GM23338 (cell line): ENCODE results near the gene SNRNP48. TPM values are rescaled to one million over a fixed set of nuclear protein-coding genes. Genes with fewer than 3 reads are reported as not detected.

Source experiments
- ATAC-seq: fragments of 200-7000 bp; cut with Tn5 transposase; 3 replicates; pipeline ENCODE4 v1.9.1; 2020
- DNase-seq: peaks from one replicate; pipeline ENCODE4 v3.0.0-alpha.2; 2015; ENCODE audit warnings: low spot score
- H2AFZ ChIP-seq: fragments of 200-600 bp; sonication (generic); 2 replicates; pipeline ENCODE4 v1.8.0; 2016; ENCODE audit warnings: antibody characterized with exemption, mild to moderate bottlenecking, moderate library complexity
- H3F3A ChIP-seq: fragments of 200-600 bp; sonication (generic); replicated peaks from 2 replicates; pipeline ENCODE4 v1.8.0; 2017; ENCODE audit warnings: antibody characterized with exemption, mixed run types, low read depth
- H3K27ac ChIP-seq: fragments of 200-600 bp; sonication (generic); 2 replicates; pipeline ENCODE4 v1.6.1; 2016; ENCODE audit warnings: low read depth
- H3K27me3 ChIP-seq: fragments of 200-600 bp; sonication (generic); 2 replicates; pipeline ENCODE4 v1.8.0; 2016; ENCODE audit warnings: mild to moderate bottlenecking, mixed run types, moderate library complexity; ENCODE audit not compliant: insufficient read depth
- H3K36me3 ChIP-seq: fragments of 200-600 bp; sonication (generic); 2 replicates; pipeline ENCODE4 v1.8.0; 2016; ENCODE audit warnings: mild to moderate bottlenecking; ENCODE audit not compliant: insufficient read depth
- H3K4me1 ChIP-seq: fragments of 200-600 bp; sonication (generic); 2 replicates; pipeline ENCODE4 v1.8.0; 2016; ENCODE audit warnings: mild to moderate bottlenecking, moderate library complexity; ENCODE audit not compliant: insufficient read depth
- H3K4me2 ChIP-seq: fragments of 200-600 bp; sonication (generic); 2 replicates; pipeline ENCODE4 v1.7.1; 2017; ENCODE audit warnings: mixed run types
- H3K4me3 ChIP-seq: fragments of 200-600 bp; sonication (generic); 2 replicates; pipeline ENCODE4 v1.6.1; 2016; ENCODE audit warnings: mixed run types
- H3K79me2 ChIP-seq: fragments of 200-600 bp; sonication (generic); replicated peaks from 2 replicates; pipeline ENCODE4 v1.8.0; 2017; ENCODE audit warnings: mild to moderate bottlenecking; ENCODE audit not compliant: insufficient read depth
- H3K9me2 ChIP-seq: fragments of 200-600 bp; sonication (generic); 2 replicates; pipeline ENCODE4 v1.8.0; 2017; ENCODE audit not compliant: insufficient read depth
- H4K20me1 ChIP-seq: fragments of 200-600 bp; sonication (generic); replicated peaks from 2 replicates; pipeline ENCODE4 v1.8.0; 2017; ENCODE audit warnings: mild to moderate bottlenecking; ENCODE audit not compliant: insufficient read depth
- H3K27ac Mint-ChIP-seq: 2 replicates; pipeline ENCODE4 v1.8.0; 2020; ENCODE audit warnings: inconsistent platforms, mild to moderate bottlenecking, moderate library complexity, mixed read lengths
- H3K27me3 Mint-ChIP-seq: 3 replicates; pipeline ENCODE4 v1.8.0; 2022; ENCODE audit warnings: low read depth, mild to moderate bottlenecking, moderate library complexity, mixed read lengths, inconsistent platforms; ENCODE audit not compliant: insufficient read depth, poor library complexity
- H3K36me3 Mint-ChIP-seq: 3 replicates; pipeline ENCODE4 v1.8.0; 2021; ENCODE audit warnings: low read depth, mild to moderate bottlenecking, inconsistent platforms, moderate library complexity, mixed read lengths
- H3K4me1 Mint-ChIP-seq: 3 replicates; pipeline ENCODE4 v1.8.0; 2020; ENCODE audit warnings: mild to moderate bottlenecking, inconsistent platforms, mixed read lengths
- H3K4me3 Mint-ChIP-seq: 3 replicates; pipeline ENCODE4 v1.8.0; 2021; ENCODE audit warnings: moderate library complexity, mild to moderate bottlenecking, inconsistent platforms, mixed read lengths
- H3K9me3 Mint-ChIP-seq: 3 replicates; pipeline ENCODE4 v1.8.0; 2020; ENCODE audit warnings: moderate library complexity, mild to moderate bottlenecking, inconsistent platforms, mixed read lengths
- ETS1 ChIP-seq: IDR thresholded peaks from 2 replicates; pipeline ENCODE4 v1.6.1; 2016; ENCODE audit warnings: antibody characterized with exemption
- EZH2 ChIP-seq: fragments of 200-600 bp; sonication (generic); IDR thresholded peaks from one replicate; pipeline ENCODE4 v1.8.0; 2017; ENCODE audit warnings: antibody characterized with exemption, mild to moderate bottlenecking, low read depth; ENCODE audit not compliant: unreplicated experiment
- EZH2phosphoT487 ChIP-seq: fragments of 200-600 bp; sonication (generic); IDR thresholded peaks from one replicate; pipeline ENCODE4 v1.8.1; 2018; ENCODE audit warnings: antibody characterized with exemption; ENCODE audit not compliant: unreplicated experiment
- JUNB ChIP-seq: IDR thresholded peaks from one replicate; pipeline ENCODE4 v1.6.1; 2016; ENCODE audit warnings: antibody characterized with exemption; ENCODE audit not compliant: unreplicated experiment
- NANOG ChIP-seq: IDR thresholded peaks from 2 replicates; pipeline ENCODE4 v1.6.1; 2016; ENCODE audit warnings: antibody characterized with exemption, borderline replicate concordance
- POLR2AphosphoS5 ChIP-seq: IDR thresholded peaks from 2 replicates; pipeline ENCODE4 v1.6.1; 2016; ENCODE audit warnings: antibody characterized with exemption, low read depth
- REST ChIP-seq: IDR thresholded peaks from one replicate; pipeline ENCODE4 v1.6.1; 2018; ENCODE audit warnings: antibody characterized with exemption; ENCODE audit not compliant: unreplicated experiment
- STAT1 ChIP-seq: IDR thresholded peaks from one replicate; pipeline ENCODE4 v1.6.1; 2016; ENCODE audit warnings: antibody characterized with exemption; ENCODE audit not compliant: unreplicated experiment
- ZNF114 ChIP-seq: fragments of 250-450 bp; sonication (Bioruptor Pico); IDR thresholded peaks from 2 replicates; pipeline ENCODE4 v1.5.0; 2020; ENCODE audit warnings: mild to moderate bottlenecking, moderate library complexity
- ZNF331 ChIP-seq: fragments of 250-450 bp; sonication (Bioruptor Pico); IDR thresholded peaks from 2 replicates; pipeline ENCODE4 v1.5.0; 2020; ENCODE audit warnings: low read depth, mild to moderate bottlenecking, moderate library complexity
- ZNF462 ChIP-seq: fragments of 250-450 bp; sonication (Bioruptor Pico); IDR thresholded peaks from 2 replicates; pipeline ENCODE4 v1.5.0; 2020; ENCODE audit warnings: mild to moderate bottlenecking, moderate library complexity
- polyA plus RNA-seq: library from polyadenylated mRNA; unstranded; fragments of >200 nt; fragmentation: Nextera tagmentation; extraction: Ambion mirVana; gene quantifications from 2 replicates; pipeline ENCODE4 v1.2.1, GENCODE V29; 2016
- total RNA-seq: library from RNA; depleted of rRNA; stranded (reverse); fragments of >200 nt; shearing (Covaris generic); gene quantifications from 2 replicates; pipeline ENCODE4 v1.2.3, GENCODE V29; 2014
- TF ChIP-seq, protein P1 (sequence below), 2 experiments: fragments of 200-600 bp in 1 of 2; sonication (generic) in 1 of 2; conservative IDR thresholded peaks; 2 replicates each; pipeline versions ENCODE4 v1.5.1 to v1.6.1; 2016 to 2017; ENCODE audit warnings: antibody characterized with exemption in 2 of 2, low read depth in 2 of 2, mild to moderate bottlenecking in 2 of 2, moderate library complexity in 1 of 2

The SNRNP48 gene
- total and polyA plus RNA-seq, 2 experiments from 2014 or later, result 17.2 to 23.9 TPM

DNA sequence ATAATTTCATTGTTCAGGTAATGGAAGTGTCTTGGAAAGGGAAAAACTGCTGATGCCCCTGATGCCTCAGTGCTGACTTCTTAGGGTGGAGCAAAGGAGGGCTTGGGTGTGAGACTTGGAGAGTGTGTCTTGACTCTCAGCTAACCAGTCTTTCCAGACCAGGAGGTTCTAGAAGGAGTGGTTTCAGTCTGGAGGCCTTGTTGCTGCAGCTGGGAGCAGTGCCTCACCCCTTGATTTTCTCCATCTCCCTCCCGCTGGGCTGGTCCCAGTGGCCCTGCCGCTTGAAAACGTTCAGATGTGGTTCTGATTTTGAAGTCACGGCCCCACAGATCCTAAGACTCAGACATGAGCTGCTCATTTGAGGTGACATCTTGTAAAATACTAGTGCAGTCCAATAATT is 43.1 kb upstream of the SNRNP48 start (continued):
- TF ChIP-seq ZNF114 (CRISPR knock-in tag), result no peak
- TF ChIP-seq STAT1, result no peak
- no peak for TF ChIP-seq ETS1
- no peak for TF ChIP-seq NANOG
- TF ChIP-seq EZH2, result no peak
- no peak for TF ChIP-seq ZNF331
- no peak for TF ChIP-seq JUNB

GRCh38 chr6:7547315-7547714 is 42.7 kb upstream of the SNRNP48 start:
- H3K27ac ChIP-seq, result no peak overlapping the region
- H3K4me3 Mint-ChIP-seq, result no peak overlapping the region
- peaks cover 43% of the 10 kb centered on the region for H3K4me1 Mint-ChIP-seq
- no peak for TF ChIP-seq EZH2phosphoT487
- TF ChIP-seq ETS1, result no peak
- no peak for TF ChIP-seq POLR2AphosphoS5
- TF ChIP-seq, protein P1, sequence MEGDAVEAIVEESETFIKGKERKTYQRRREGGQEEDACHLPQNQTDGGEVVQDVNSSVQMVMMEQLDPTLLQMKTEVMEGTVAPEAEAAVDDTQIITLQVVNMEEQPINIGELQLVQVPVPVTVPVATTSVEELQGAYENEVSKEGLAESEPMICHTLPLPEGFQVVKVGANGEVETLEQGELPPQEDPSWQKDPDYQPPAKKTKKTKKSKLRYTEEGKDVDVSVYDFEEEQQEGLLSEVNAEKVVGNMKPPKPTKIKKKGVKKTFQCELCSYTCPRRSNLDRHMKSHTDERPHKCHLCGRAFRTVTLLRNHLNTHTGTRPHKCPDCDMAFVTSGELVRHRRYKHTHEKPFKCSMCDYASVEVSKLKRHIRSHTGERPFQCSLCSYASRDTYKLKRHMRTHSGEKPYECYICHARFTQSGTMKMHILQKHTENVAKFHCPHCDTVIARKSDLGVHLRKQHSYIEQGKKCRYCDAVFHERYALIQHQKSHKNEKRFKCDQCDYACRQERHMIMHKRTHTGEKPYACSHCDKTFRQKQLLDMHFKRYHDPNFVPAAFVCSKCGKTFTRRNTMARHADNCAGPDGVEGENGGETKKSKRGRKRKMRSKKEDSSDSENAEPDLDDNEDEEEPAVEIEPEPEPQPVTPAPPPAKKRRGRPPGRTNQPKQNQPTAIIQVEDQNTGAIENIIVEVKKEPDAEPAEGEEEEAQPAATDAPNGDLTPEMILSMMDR (conservative IDR thresholded peaks at IDR 0.05; ENCODE audit: low read depth in 2 of 2), result no peak
- no peak for TF ChIP-seq ZNF114 (CRISPR knock-in tag)
- no peak for TF ChIP-seq REST
- no peak for TF ChIP-seq EZH2
- TF ChIP-seq JUNB, result no peak
- TF ChIP-seq ZNF462 (CRISPR knock-in tag), result no peak

More at GRCh38 chr6:7547315-7547714, 42.7 kb upstream of the SNRNP48 start:
- DNase-seq, result no peak
- H3K36me3 ChIP-seq, result no peaks in the 10 kb centered on the region
- no peak overlapping the region for H2AFZ ChIP-seq
- H3K27me3 Mint-ChIP-seq, result no peaks in the 10 kb centered on the region
- no peaks in the 10 kb centered on the region for H3F3A ChIP-seq
- H3K36me3 Mint-ChIP-seq, result peaks cover 3% of the 10 kb centered on the region
- ATAC-seq, result no peak
- no peaks in the 10 kb centered on the region for H3K9me2 ChIP-seq
- H3K79me2 ChIP-seq, result peaks cover 24% of the 10 kb centered on the region
- H4K20me1 ChIP-seq, result no peaks in the 10 kb centered on the region
- peaks cover 17% of the 10 kb centered on the region for H3K27me3 ChIP-seq
- no peak overlapping the region for H3K4me3 ChIP-seq
- peaks cover 41% of the 10 kb centered on the region for H3K4me1 ChIP-seq
- H3K27ac Mint-ChIP-seq, result no peak overlapping the region
- no peak overlapping the region for H3K4me2 ChIP-seq
- no peaks in the 10 kb centered on the region for H3K9me3 Mint-ChIP-seq
